Uterus (tissue), 2 donors: ENCODE measurements around the gene PHLDA2.

ENCODE experiments used
- CTCF ChIP-seq, 4 experiments: fragments of 200-600 bp in 2 of 4; fragments of 450-650 bp in 2 of 4; sonication (generic) in 2 of 4; IDR thresholded peaks; one replicate each; pipeline ENCODE4 v1.5.1; 2016 to 2019; ENCODE audit warnings: antibody characterized with exemption in 4 of 4, mild to moderate bottlenecking in 2 of 4, moderate library complexity in 1 of 4
- POLR2A ChIP-seq, 2 donors: fragments of 450-650 bp; IDR thresholded peaks; one replicate each; pipeline ENCODE4 v1.6.1; 2016; ENCODE audit warnings: antibody characterized with exemption in 2 of 2, mild to moderate bottlenecking in 1 of 2, moderate library complexity in 1 of 2

GRCh38 chr11:2892215-2892966 is 36.8 kb downstream of the PHLDA2 start:
- peak; percentile 95 to 98 (median 96) for TF ChIP-seq CTCF (IDR thresholded peaks at IDR 0.05)
- no peak for TF ChIP-seq POLR2A (IDR thresholded peaks at IDR 0.05)
